GM19467 (cell line): Measurements from ENCODE around the gene NR3C2.
"Not testable (repeated sequence)": the region's sequence is repeated elsewhere in the genome, so short reads cannot be mapped to it uniquely, and the experiment has no call there.

Experiments used
- ATAC-seq: cut with Tn5 transposase; IDR thresholded peaks from one replicate; pipeline ENCODE4 v1.9.1; 2021; ENCODE audit warnings: mild to moderate bottlenecking, moderate library complexity; ENCODE audit not compliant: unreplicated experiment

The NR3C2 gene

DNA sequence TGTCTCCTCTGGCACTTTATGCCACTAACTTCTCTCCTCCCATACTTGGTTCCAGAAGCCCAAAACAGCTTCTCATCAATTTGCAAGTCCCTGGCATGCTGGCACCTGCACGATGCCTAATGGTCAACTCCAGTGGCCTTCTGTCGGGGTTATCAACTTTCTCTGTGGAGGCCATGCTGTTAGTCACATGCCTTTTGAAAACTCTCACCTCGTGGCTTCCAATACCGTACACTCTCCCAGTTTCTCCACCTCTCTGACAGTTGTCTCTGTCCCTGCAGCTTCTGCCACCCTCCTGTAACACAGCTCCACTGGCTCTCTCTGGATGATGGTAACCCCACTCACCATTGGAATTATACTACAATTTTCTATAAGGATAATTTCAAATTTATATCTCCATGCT, 324.0 kb downstream of the NR3C2 start:
- no peak for ATAC-seq

DNA sequence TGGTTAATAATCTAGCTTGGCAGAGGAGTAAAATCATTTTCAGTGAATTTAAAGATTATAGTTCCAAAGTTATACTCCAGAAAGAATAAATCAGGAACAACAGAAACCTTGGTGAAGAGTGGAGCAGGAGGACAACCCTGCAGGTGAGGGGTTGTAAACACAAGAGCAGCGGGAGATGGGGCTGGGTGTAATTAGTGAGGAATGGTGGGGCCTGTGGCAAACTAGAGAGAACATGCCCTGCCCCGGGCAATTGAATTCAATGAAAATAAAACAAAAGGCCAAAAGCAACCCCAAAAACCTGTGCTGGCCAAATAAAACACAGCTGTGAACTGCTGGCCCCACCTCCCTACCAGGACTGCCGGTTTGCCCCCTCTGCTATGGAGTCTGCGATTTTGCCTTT, 325.2 kb downstream of the NR3C2 start:
- no peak for ATAC-seq

DNA sequence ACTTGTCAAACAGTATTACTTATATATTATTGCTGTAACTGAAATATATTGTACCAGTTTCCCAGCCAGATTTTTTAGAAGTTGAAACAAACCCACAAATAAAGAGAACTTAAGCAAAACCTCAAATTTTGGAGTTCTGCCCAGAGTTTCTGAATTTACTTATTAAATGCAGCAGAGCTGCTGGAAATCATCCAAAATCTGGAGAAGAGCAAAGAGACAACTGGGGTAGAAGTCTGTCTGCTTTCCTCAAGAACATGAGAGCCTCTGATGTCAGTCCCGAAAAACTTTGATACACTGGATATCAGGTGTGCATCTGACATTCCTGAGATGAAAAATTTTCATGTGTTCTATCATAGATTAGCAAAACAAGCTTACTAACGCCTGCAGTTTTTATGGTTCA, 325.9 kb downstream of the NR3C2 start:
- no peak for ATAC-seq

DNA sequence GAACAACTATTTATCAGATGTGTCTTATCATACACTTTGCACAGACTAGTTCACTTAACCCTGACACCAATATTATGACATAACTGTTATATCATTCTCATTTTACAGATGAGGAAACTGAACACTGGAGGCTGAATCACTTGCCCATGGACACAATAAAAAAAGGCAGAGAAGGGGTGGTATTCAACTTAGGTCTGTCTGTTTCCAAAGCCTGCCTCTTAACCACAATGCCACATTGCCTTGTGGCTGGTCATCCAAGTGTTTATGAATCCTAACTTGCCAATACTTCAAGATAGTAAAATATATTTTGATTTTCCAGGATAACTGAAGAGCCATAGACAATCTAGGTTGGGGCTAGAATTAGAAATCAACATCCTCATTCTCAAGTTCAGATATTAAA, 327.8 kb downstream of the NR3C2 start:
- no peak for ATAC-seq

DNA sequence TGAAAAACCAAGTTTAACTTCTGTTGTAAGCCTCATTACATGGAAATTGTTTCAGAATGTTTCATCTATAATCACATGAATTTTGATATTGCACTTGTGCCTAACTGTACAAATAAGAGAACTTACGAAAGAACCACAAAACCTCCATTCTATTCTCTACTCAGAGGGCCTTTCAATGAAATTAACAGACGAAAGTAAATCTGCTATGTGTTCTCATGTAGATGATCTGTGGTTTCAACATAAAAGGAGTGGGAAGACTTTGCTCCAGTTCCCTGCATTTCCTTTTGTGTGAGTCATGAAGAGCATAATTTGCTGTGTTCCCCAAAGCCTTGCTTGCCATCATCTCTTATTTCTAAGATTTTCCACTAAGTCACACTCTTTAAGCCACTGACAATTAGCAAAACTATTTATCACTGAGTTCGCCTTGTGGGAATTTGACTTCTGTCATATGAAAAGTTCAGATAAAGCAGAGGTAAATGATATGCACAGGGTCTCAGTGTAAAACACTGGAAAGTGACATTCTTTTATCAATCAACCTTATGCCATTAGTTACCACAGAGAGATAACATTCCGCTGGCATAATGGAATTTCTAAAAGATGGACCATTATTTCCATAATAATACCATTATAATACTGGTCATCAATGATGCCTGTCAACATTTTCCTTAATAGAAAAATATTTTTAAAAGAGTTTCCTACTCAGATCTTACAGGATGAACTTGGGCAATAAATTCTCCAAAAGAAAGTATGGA, 329.8 kb downstream of the NR3C2 start:
- no peak for ATAC-seq

DNA sequence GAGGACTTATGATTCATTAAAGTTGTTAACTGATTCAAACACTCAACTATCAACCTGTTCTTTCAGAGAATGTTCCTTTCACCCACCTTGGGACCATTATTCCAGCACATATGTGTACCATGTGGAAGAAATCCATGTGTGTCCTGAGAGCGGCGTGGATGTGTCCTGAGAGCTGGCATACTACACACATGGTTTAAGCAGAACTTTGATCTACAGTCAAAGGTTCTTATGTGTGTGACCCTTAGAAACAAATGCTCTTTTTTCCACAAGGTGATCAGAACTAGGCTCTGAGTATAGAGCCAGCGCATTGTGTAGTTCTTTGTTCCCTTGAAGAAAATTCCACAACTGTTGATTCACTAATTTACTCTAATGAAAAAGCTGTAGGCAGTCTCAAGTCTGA, 332.0 kb downstream of the NR3C2 start:
- ATAC-seq: no peak

DNA sequence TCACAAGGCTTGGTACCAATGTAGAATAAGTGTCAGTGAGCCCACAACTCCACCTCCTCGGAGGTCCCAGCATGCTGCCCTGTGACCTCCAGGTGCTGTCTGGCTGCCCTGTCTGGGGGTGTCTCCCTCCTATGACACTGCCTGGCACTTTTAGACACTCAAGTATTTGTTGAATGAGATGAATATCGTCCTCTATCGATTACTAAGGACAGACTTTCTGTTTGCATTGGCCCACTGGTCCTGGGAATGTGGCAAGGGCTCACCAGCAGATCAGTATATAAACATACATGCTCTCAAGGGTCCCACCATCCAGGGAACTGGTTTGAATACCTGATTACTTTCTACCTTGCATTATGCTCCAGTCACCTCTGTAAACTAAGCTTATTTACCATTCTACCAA, 333.0 kb downstream of the NR3C2 start:
- no peak for ATAC-seq

DNA sequence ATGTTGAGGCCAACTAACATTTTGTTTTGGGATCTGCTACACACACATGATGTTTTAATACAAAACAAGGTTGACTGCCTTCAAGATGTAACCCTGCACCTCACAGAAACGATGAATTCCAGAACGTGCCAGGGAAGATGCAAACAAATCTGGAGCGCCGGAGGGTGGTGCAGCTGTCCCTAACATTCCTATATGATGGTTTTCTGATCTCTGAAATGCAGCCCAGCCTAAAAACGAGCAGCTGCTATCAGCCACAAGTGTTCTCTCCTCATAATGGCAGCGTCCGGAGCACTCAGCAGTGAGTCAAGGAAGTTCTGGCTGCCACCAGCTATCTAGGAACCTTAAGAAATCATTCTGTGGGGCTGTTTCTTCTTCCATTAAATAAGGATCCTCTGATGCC, 333.4 kb downstream of the NR3C2 start:
- ATAC-seq: no peak

DNA sequence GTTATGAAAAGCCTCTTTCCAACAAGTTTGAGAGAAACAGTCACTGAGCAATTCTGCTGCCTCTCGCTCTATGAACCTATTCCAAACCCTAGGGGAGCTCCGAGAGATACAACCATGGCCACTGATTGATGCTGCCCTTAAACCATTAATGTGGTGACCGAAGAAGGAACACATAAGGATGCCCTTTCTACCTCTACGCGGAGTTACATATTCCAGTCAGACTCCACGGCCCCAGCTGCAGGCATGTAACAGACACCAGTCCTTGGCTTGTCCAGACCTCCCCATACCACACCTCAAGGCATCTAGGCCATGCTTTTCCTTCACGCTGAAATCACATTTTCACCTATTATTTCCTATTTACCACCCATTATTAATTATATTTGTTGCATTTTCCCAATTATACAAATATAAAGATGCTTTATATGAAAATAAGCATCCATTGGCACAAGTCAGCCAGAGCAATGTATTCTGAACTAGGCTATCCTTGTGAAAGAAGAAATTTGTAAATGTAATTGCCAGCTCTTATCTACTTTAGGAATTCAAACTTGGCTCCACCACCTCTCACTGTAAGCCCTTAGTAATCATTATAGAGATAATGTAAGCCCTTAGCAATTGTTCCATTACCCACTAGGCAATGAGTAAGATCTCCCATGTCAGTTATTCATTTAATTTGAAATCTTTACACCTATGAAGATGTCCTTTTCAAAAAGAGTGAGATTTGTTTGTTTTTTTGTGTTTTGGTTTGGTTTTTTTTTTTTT, 338.4 kb downstream of the NR3C2 start:
- no peak for ATAC-seq

DNA sequence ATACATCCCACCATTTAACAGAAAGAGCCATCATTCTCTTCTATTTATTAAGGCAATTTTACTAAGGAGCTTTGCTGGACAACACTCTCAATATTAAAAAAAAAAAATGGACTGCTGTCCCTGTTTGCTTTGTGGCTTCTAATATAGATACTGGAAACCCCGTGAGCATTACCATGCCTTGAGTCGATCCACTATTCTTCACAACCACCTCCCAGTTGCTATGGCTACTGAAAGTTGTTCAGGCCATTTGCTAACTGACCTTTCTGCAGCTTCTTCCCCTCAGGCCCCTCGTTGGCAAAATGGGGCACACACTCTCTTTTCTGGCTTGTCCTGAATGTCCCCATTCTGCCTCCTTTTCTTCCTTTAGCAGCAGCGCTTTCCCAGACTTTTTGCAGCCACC, 340.4 kb downstream of the NR3C2 start:
- ATAC-seq: no peak

DNA sequence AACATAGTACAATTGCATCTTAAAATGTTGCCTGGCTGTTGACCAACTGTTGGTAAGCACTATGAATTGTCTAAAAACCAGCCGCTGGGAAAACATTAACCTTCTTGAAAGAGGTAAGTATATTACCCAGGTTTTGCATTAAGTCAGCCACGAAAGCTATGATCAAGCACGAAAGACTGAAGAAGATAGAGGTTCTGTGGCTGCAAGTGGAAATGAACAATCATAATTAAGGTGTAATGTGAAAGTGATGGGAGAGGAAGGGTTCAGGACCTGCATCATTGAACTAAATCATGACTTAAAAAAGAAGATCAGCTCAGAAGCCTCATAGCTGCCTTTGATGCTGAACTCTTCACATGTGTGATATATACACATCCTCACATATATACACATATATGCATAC, 341.0 kb downstream of the NR3C2 start:
- ATAC-seq: no peak

DNA sequence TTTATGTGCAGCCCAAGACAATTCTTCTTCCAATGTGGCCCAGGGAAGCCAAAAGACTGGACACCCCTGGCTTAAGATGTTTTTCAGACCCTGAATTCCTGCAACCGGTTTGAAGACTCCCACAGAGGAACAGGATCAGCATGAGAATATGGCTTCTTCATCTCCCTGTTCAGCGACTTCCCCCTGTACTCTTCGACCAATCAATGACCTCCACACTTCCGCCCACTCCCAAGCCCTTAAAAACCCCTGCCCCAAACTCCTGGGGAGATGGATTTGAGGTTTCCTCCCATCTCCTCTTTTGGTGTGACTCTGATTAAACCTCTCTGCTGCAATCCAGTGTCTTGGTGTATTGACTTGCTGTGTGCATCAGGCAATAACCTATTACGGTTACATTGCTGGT, 344.4 kb downstream of the NR3C2 start:
- no peak for ATAC-seq

DNA sequence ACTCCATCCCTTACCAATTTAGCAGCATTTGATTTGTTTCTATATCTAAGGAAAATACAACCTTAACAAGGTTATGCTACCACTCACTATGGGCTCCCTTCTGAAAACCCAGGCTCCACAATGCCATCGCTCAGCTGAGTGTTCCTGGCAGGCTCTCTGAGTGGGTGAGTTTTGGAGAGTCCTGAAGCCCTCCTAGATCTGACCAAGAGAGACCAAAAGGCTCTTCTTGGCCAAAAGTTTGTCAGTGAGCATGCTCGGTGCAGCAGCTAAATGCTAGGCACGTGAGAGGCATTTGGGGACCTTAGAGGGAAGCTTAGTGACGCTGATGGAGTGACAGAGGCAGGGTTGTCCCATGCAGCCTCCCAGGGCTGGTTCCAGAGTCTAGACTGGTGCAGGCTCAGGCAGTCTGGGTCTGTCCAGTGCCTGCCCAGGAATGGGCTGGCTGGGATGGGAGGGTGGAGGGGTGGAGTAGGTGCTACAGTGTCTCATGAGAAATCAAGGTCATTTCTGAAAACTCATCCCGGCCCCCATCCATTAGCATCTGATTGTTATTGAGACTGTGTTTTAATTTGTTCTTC, 346.8 kb downstream of the NR3C2 start:
- ATAC-seq: no peak

DNA sequence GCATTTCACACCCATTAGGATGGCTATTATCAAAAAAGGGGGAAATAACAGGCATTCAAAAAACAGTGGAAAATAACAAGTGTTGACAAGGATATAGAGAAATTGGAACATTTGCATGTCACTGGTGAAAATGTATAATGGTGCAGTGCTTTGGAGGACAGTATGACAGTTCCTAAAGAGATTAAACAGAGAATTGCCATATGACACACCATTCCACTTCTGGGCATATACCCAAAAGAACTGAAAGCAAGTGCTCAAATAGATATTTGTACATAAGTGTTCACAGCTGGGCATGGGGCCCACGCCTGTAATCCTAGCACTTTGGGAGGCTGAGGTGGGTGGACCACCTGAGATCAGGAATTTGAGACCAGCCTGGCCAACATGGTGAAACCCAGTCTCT, 348.1 kb downstream of the NR3C2 start:
- no peak for ATAC-seq

DNA sequence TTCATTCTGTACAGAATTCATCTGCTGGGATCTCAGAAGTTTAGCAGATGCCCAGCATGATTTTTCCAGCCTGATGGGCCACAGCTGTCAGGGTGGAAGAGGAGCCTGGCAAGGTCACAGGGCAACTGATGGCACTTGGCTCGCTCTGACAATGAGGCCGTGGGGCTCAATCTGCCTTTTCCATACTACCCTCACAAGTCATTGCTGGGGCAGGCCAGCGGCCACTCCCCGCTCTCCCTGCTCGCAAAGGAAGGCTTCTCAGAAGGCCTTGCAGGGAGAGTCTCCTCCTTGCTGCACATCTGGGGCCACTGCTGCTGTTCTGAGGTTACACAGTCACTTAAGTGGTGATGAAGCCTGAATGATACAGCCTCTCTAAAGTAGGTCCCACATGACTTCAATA, 349.1 kb downstream of the NR3C2 start:
- no peak for ATAC-seq

DNA sequence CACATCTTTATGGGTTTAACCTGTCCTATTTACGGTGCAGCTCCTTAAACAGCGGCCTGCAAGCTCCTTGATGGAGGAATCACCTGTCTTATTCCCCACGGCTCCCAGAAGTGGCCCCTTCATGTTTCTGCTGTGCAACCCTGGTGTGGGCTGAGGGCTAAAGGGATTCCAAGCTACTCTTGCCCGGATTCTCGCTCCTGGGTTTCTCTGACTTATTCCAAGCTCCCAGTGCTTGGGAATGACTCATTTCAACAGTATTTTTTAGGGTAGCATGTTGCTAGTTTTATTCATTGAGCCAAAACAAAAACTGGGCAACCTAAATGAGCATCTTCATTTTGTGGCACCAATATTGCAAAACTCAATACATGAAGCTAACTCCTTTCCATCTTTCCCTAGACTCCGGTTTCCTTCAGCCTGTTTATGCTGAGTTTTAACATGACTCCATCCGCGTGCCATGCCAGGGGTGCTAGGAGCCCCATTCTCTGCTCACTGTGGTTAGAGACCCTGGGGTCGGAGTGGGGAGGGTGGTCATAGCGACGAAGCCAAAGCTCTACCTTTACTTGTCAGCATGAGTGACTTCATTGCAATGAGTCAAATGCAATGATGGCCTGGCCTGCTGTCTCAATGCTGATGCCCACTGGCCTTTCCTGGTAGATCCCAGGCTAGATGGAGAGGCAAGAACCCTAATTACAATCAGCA, 349.7 kb downstream of the NR3C2 start:
- no peak for ATAC-seq

DNA sequence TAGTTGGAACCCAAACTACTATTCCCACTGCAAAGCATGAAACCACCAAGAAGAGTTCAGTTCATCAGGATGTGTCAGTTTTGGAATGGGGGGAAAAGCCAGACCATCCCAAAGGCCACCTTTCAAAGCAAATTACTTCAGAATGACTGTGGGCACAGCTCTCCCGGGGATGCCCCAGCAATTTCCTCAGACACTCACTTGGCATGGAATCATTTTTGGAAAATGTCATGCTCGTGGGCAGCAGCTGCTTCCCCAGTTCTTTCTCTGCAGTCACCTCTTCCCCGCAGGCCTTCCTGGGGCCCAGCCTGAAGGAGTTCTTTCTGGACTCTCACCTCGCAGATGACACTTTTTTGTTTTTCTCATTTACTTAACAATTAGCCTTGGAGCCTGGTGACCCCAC, 350.3 kb downstream of the NR3C2 start:
- no peak for ATAC-seq

DNA sequence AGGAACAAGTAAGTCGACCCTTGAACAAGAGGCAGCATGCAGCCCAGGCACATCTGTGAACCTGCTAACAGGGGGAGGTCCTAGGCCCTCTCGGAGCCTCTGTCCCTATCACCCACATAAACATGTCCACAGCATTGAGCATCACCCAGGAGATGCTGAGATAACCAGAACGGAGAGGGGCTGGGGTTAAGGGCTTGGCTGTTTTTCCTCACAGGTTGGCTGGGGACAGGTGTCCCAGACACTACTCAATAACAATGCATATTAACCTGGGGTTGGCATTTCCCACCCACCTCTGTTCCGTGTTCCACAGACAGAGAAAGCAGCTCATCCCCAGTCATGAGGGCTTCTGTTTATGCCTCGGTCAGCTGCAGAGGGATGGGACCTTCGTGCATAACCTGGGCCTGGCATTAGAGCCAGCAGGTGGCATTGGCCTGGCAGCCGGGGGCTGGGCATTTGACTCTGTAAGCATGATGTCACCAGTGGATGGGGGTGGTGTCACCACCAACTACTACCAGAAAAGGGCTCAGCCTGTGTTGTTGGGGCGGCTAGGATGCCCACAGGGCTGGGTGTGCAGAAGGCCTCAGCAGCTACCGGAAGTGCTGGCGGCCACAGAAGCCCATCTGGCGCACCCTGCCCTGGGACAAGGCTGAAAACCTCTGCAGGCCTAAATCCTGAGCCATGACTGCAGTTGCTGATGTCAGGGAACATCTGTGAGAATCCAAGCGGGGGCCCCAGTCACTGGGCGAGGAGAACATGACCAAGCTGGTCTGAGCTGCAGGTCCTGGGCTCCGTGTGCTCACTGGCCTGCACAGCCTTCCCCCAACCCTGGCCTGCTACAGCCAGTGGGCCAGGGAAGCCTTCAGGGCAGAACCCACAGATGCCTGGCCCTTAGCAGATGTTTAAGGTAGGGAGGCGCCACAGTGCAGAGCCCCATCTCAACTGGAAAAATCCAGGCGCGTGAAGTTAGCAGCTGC, 351.4 kb downstream of the NR3C2 start:
- ATAC-seq: no peak

DNA sequence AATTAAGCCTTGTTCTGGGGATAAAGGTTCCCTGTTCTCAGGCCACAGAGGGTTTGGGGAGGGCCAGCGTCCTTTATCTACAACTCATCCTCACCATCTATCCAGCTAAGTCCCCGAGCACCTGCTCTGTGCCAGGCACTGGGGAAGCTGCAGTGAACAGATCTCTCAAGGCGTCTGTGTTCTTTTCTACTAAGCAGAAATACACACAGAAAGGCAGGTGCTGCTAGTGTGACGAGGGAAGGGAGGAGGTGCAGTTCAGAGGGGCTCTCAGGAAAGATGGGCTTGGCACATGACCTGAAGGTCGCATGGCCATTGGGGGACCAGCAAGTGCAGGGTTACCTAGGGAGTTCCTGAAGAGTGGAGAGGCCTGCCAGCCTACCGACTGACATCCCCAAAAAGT, 352.2 kb downstream of the NR3C2 start:
- no peak for ATAC-seq

DNA sequence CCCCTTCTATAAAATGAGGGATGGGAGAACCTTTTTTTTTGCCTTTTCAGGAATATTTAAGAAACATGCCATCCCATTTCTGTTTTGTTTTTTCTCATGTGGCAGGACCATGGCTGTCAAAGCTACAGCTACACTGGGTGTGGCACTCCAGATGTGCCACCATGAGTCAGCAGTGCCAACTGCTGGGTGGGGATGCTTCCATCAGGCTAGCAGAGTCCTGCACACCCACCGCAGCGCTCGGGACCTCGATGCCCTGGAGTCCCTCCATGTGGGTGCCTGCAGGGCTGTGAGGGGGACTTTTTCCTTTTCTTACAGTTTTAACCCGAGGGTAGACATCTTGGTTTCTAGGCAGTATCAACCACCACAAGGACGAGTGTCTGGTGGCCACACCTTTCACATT, 352.6 kb downstream of the NR3C2 start:
- ATAC-seq: no peak

DNA sequence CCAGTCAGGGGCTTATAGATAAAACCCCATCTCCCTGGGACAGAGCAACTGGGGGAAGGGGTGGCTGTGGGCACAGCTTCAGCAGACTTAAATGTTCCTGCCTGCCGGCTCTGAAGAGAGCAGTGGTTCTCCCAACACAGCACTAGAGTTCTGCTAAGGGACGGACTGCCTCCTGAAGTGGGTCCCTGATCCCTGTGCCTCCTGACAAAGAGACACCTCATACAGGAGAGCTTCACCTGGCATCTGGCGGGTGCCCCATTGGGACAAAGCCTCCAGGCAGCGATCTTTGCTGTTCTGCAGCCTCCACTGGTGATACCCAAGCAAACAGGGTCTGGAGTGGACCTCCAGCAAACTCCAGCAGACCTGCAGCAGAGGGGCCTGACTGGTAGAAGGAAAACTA, 359.1 kb downstream of the NR3C2 start:
- not testable (repeated sequence) for ATAC-seq
